Measurements from ENCODE around the gene ELL2. TPM values are rescaled to one million over a fixed set of nuclear protein-coding genes. Genes with fewer than 3 reads are reported as not detected.

The ELL2 gene
- polyA plus RNA-seq, 1 donor from 2014 or later, result 1.4 TPM

DNA sequence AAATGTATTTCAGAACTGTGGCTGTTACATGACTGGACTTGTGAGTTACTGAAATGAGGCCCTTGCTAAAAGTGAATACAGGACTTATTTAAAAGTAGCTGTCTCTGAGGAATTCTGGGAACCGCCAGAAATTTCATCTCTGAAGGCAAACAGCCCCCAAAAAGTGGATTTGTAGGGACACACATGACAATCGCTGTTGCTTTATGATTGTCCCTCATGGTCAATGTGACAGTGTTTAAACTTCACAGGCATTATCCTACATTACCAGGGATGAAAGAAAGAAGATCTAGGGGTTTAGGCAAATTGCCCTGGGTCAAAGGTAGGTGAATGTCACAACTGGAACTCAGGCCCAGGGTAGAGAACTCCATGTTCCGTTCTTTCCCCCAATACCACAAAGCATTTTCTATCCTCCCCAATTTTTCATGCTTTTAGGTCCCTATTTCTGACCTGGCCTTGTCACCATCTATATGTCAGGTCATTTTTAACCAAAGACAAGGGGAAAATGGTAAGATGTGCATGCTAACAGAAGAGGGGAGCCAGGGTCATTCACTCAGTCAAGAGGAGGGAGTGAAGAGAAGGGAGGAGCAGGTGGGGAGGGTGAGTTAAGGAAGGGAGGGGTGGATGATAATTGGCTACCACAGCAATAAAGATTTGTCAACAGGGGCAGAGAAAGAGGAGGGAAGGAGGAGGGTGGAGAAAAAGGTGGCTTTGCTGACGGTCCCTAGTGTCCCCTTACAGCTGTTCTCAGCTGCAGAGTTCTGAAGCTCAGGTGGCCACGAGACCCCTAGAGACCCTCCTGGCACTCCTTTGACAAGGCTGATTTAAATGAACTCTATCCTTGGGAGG is 81.3 kb downstream of the ELL2 start:
- H2AFZ ChIP-seq (ENCODE audit: low read depth, low read length), result no peak overlapping the region
- H3K27ac ChIP-seq (ENCODE audit: low read length), result no peak overlapping the region
- H3F3A ChIP-seq (ENCODE audit: insufficient read depth, low read length, poor library complexity, severe bottlenecking), result no peaks in the 10 kb centered on the region
- H3K27me3 ChIP-seq (ENCODE audit: insufficient read depth, low read depth, low read length), result no peaks in the 10 kb centered on the region
- no peaks in the 10 kb centered on the region for H3K9me2 ChIP-seq (ENCODE audit: insufficient read depth, low read length)
- H4K20me1 ChIP-seq (ENCODE audit: insufficient read depth), result no peaks in the 10 kb centered on the region
- no peaks in the 10 kb centered on the region for H3K79me2 ChIP-seq (replicated peaks; ENCODE audit: insufficient read depth, low read length)
- H3K36me3 ChIP-seq (ENCODE audit: insufficient read depth, low read length), result no peaks in the 10 kb centered on the region
- TF ChIP-seq EZH2 (IDR thresholded peaks at IDR 0.05; ENCODE audit: borderline replicate concordance, insufficient read depth, low read length, poor library complexity, severe bottlenecking), result no peak
- no peak for TF ChIP-seq EP300 (conservative IDR thresholded peaks at IDR 0.05; ENCODE audit: poor library complexity, severe bottlenecking)
- no peak for TF ChIP-seq SMC3 (conservative IDR thresholded peaks at IDR 0.05; ENCODE audit: poor library complexity)
- TF ChIP-seq TAF1 (IDR thresholded peaks at IDR 0.05; ENCODE audit: low read depth), result no peak
- TF ChIP-seq MXI1 (conservative IDR thresholded peaks at IDR 0.05; ENCODE audit: poor library complexity, severe bottlenecking), result no peak
- no peak for TF ChIP-seq POLR2AphosphoS5 (IDR thresholded peaks at IDR 0.05)
- H3K9ac ChIP-seq (ENCODE audit: low read length), result no peak overlapping the region
- no peaks in the 10 kb centered on the region for H3K9me3 ChIP-seq (ENCODE audit: low read length)
- H3K4me3 ChIP-seq (ENCODE audit: low read length), result no peak overlapping the region
- H3K4me2 ChIP-seq (ENCODE audit: low read length), result no peak overlapping the region

DNA sequence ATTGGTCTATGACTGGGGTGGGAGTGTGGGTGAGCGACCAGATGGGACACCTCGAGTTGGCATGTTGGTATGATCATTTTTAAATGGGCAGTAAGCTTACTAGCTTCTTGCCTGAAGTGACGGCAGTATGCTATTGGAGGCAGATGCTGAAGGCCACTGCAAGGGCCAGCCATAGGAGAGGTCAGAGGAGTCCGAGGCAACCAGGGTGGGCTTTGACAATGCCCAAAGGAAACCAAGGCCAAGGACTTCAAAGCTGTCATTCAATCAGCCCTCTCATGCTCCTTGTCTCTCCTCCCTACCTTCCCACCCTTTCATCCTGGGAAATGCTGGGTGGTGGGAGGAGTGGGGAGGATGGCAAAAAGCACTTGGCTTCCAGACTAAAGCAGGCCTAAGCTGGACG is 82.0 kb downstream of the ELL2 start:
- Histone ChIP-seq H3K9me3 (ENCODE audit: low read length) (no peaks in the 10 kb centered on the region), H4K20me1 (ENCODE audit: insufficient read depth) (no peaks in the 10 kb centered on the region), H3K36me3 (ENCODE audit: insufficient read depth, low read length) (no peaks in the 10 kb centered on the region), H3K27me3 (ENCODE audit: insufficient read depth, low read depth, low read length) (no peaks in the 10 kb centered on the region), H3K79me2 (replicated peaks; ENCODE audit: insufficient read depth, low read length) (no peaks in the 10 kb centered on the region), H2AFZ (ENCODE audit: low read depth, low read length) (no peak overlapping the region), H3K4me3 (ENCODE audit: low read length) (no peak overlapping the region), H3K4me2 (ENCODE audit: low read length) (no peak overlapping the region), H3K27ac (ENCODE audit: low read length) (no peak overlapping the region), H3K9me2 (ENCODE audit: insufficient read depth, low read length) (no peaks in the 10 kb centered on the region), H3K9ac (ENCODE audit: low read length) (no peak overlapping the region), H3F3A (ENCODE audit: insufficient read depth, low read length, poor library complexity, severe bottlenecking) (no peaks in the 10 kb centered on the region)
- TF ChIP-seq, protein P1, sequence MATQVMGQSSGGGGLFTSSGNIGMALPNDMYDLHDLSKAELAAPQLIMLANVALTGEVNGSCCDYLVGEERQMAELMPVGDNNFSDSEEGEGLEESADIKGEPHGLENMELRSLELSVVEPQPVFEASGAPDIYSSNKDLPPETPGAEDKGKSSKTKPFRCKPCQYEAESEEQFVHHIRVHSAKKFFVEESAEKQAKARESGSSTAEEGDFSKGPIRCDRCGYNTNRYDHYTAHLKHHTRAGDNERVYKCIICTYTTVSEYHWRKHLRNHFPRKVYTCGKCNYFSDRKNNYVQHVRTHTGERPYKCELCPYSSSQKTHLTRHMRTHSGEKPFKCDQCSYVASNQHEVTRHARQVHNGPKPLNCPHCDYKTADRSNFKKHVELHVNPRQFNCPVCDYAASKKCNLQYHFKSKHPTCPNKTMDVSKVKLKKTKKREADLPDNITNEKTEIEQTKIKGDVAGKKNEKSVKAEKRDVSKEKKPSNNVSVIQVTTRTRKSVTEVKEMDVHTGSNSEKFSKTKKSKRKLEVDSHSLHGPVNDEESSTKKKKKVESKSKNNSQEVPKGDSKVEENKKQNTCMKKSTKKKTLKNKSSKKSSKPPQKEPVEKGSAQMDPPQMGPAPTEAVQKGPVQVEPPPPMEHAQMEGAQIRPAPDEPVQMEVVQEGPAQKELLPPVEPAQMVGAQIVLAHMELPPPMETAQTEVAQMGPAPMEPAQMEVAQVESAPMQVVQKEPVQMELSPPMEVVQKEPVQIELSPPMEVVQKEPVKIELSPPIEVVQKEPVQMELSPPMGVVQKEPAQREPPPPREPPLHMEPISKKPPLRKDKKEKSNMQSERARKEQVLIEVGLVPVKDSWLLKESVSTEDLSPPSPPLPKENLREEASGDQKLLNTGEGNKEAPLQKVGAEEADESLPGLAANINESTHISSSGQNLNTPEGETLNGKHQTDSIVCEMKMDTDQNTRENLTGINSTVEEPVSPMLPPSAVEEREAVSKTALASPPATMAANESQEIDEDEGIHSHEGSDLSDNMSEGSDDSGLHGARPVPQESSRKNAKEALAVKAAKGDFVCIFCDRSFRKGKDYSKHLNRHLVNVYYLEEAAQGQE (IDR thresholded peaks at IDR 0.05; ENCODE audit: borderline replicate concordance), result no peak
- TF ChIP-seq POLR2AphosphoS5 (IDR thresholded peaks at IDR 0.05) (no peak), RAD21 (conservative IDR thresholded peaks at IDR 0.05) (no peak), MXI1 (conservative IDR thresholded peaks at IDR 0.05; ENCODE audit: poor library complexity, severe bottlenecking) (no peak), EP300 (conservative IDR thresholded peaks at IDR 0.05; ENCODE audit: poor library complexity, severe bottlenecking) (no peak), TAF1 (IDR thresholded peaks at IDR 0.05; ENCODE audit: low read depth) (no peak), SMC3 (conservative IDR thresholded peaks at IDR 0.05; ENCODE audit: poor library complexity) (no peak), EZH2 (IDR thresholded peaks at IDR 0.05; ENCODE audit: borderline replicate concordance, insufficient read depth, low read length, poor library complexity, severe bottlenecking) (no peak)
- TF ChIP-seq, protein P2, sequence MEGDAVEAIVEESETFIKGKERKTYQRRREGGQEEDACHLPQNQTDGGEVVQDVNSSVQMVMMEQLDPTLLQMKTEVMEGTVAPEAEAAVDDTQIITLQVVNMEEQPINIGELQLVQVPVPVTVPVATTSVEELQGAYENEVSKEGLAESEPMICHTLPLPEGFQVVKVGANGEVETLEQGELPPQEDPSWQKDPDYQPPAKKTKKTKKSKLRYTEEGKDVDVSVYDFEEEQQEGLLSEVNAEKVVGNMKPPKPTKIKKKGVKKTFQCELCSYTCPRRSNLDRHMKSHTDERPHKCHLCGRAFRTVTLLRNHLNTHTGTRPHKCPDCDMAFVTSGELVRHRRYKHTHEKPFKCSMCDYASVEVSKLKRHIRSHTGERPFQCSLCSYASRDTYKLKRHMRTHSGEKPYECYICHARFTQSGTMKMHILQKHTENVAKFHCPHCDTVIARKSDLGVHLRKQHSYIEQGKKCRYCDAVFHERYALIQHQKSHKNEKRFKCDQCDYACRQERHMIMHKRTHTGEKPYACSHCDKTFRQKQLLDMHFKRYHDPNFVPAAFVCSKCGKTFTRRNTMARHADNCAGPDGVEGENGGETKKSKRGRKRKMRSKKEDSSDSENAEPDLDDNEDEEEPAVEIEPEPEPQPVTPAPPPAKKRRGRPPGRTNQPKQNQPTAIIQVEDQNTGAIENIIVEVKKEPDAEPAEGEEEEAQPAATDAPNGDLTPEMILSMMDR (IDR thresholded peaks at IDR 0.05; ENCODE audit: poor library complexity, severe bottlenecking), result no peak

All from neural cell (in vitro differentiated cells).